ENCODE measurements around the gene USP48.

Gene USP48

GRCh38 chr1:21638531-21639341, 144.2 kb downstream of the USP48 start:
- in situ Hi-C loops (cut with MboI; ENCODE audit: low sequenced_read_pairs, unreplicated experiment): no loop called here
- TF ChIP-seq CTCF (IDR thresholded peaks at IDR 0.05; ENCODE audit: borderline replicate concordance, control extremely low read depth, extremely low read depth, insufficient read depth, missing control alignments): no peak
- DNase-seq (ENCODE audit: low spot score): no peak

- in situ Hi-C loops (cut with MboI; ENCODE audit: low sequenced_read_pairs, unreplicated experiment): no loop called here
- TF ChIP-seq CTCF (IDR thresholded peaks at IDR 0.05; ENCODE audit: borderline replicate concordance, control extremely low read depth, extremely low read depth, insufficient read depth, missing control alignments): no peak
- DNase-seq (ENCODE audit: low spot score): no peak
These were observed 145.4 kb downstream of the USP48 start for GRCh38 chr1:21637514-21637913.

GRCh38 chr1:21636029-21636428, 146.9 kb downstream of the USP48 start:
- in situ Hi-C loops (cut with MboI; ENCODE audit: low sequenced_read_pairs, unreplicated experiment): no loop called here
- TF ChIP-seq CTCF (IDR thresholded peaks at IDR 0.05; ENCODE audit: borderline replicate concordance, control extremely low read depth, extremely low read depth, insufficient read depth, missing control alignments): no peak
- DNase-seq (ENCODE audit: low spot score): no peak

- in situ Hi-C loops (cut with MboI; ENCODE audit: low sequenced_read_pairs, unreplicated experiment): no loop called here
- TF ChIP-seq CTCF (IDR thresholded peaks at IDR 0.05; ENCODE audit: borderline replicate concordance, control extremely low read depth, extremely low read depth, insufficient read depth, missing control alignments): no peak
- no peak for DNase-seq (ENCODE audit: low spot score)
These were observed 148.0 kb downstream of the USP48 start for GRCh38 chr1:21634806-21635535.

- no peak for DNase-seq (ENCODE audit: low spot score)
- TF ChIP-seq CTCF (IDR thresholded peaks at IDR 0.05; ENCODE audit: borderline replicate concordance, control extremely low read depth, extremely low read depth, insufficient read depth, missing control alignments): no peak
- in situ Hi-C loops (cut with MboI; ENCODE audit: low sequenced_read_pairs, unreplicated experiment): no loop called here
These were observed 148.8 kb downstream of the USP48 start for GRCh38 chr1:21633992-21634805.

- DNase-seq (ENCODE audit: low spot score): no peak
- in situ Hi-C loops (cut with MboI; ENCODE audit: low sequenced_read_pairs, unreplicated experiment): no loop called here
- TF ChIP-seq CTCF (IDR thresholded peaks at IDR 0.05; ENCODE audit: borderline replicate concordance, control extremely low read depth, extremely low read depth, insufficient read depth, missing control alignments): no peak
These were observed 149.7 kb downstream of the USP48 start for GRCh38 chr1:21633141-21633755.
